GM11168 (cell line): Measurements from ENCODE around the gene PIMREG.
"Not testable (repeated sequence)": the region's sequence is repeated elsewhere in the genome, so short reads cannot be mapped to it uniquely, and the experiment has no call there.

Experiments used
- in situ Hi-C: fragments of 300-500 bp; cut with MboI; formaldehyde crosslinking; loops from one replicate; pipeline ENCODE4 v1.12.0; 2022; ENCODE audit warnings: low sequenced_read_pairs; ENCODE audit not compliant: unreplicated experiment

Gene PIMREG

GRCh38 chr17:6476076-6476809 is 32.0 kb downstream of the PIMREG start:
- in situ Hi-C loops: no loop called here

GRCh38 chr17:6476810-6477179 is 32.5 kb downstream of the PIMREG start:
- in situ Hi-C loops: no loop called here

GRCh38 chr17:6477831-6478383 is 33.7 kb downstream of the PIMREG start:
- in situ Hi-C loops: no loop called here

GRCh38 chr17:6478486-6478885 is 34.2 kb downstream of the PIMREG start:
- in situ Hi-C loops: no loop called here

GRCh38 chr17:6479622-6480302 is 35.5 kb downstream of the PIMREG start:
- in situ Hi-C loops: no loop called here

DNA sequence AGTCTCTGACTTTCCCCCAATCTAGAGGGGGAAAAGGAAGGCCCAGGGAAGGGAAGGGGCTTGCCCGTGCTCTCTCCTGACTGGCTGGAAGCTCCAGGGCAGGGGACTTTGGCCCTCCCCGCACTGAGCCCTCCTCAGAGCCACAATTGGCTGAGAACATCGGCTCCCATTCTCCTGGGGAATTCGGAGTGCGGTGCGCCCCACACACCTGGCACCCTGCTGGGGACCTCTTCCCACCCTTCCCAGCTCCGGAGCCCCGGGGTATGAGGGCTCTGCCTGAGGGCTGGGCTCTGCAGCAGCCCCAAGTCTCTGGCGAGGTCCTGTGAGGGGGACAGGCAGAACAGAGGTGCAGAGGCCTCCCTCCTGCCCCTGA is 36.0 kb downstream of the PIMREG start:
- in situ Hi-C loops: no loop called here

- in situ Hi-C loops: no loop called here
These were observed 37.8 kb downstream of the PIMREG start for GRCh38 chr17:6482105-6482455.

GRCh38 chr17:6482796-6483195 is 38.5 kb downstream of the PIMREG start:
- in situ Hi-C loops: not testable (repeated sequence)

- in situ Hi-C loops: no loop called here
These were observed 39.3 kb downstream of the PIMREG start for GRCh38 chr17:6483507-6483906.

GRCh38 chr17:6485646-6486412 is 41.6 kb downstream of the PIMREG start:
- in situ Hi-C loops: no loop called here

DNA sequence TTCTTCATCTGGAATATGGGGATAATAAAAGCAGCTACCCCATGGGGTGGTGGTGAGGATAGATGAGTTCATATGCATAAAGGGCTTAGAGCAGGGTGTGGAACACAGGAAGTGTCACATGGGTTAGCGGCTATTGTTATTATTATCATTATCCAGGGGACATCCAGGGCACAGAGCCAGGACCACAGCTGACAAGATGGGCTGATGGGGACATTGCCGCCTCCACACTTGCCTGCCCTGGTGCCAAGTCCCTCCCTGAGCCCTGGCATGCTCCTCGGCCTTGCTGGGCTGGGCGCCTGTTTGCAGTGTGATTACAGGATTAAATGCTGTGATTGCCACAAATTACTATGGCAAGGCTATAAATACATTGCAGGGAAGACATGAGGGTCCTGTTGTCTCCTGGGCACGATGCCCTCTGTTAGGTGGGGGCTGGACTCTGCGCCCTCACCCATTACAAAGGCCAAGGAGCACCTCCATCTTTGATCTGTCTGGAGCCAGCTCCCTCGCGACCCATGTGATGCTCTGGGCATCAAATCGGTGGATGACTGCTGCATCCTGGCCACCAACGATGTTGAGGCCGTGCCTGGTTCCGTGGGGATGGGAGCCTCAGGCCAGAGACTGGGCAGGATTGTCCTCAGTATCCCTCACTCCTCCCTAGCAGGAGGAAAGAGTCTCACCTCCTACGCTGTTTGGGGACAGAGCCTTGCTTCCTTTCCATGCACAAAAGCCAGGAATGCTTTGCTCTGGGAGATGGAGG is 43.2 kb downstream of the PIMREG start:
- in situ Hi-C loops: no loop called here

DNA sequence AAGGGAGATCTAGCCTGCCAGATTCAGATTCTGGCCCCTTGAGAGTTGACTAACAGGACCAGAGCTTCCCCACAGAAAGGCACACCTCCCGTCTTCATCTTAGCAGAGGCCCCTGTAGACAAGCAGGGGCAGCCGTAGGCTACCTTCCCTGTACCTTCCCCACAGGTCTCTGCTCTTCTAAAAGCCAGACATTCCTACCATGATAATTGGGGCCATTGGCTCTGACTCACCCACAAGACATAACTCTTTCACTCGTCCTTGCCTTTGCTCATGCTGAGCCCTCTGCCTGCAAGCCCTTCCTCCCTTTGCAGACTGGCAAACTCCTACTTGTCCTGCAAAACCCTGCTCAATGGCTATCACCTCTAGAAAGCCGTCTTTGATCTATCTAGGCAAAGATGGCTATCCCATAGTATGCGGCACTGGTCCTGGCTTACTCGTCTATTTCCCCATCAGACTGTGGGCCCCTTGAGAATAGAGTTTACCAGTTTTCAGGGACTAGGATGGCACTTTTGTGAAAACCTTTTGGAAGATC is 43.8 kb downstream of the PIMREG start:
- in situ Hi-C loops: no loop called here

- in situ Hi-C loops: no loop called here
These were observed 44.8 kb downstream of the PIMREG start for GRCh38 chr17:6489016-6489550.

- in situ Hi-C loops: no loop called here
These were observed 46.9 kb downstream of the PIMREG start for GRCh38 chr17:6491071-6491700.

GRCh38 chr17:6492892-6493674 is 48.8 kb downstream of the PIMREG start:
- in situ Hi-C loops: no loop called here

- in situ Hi-C loops: no loop called here
These were observed 50.1 kb downstream of the PIMREG start for GRCh38 chr17:6494239-6494941.

DNA sequence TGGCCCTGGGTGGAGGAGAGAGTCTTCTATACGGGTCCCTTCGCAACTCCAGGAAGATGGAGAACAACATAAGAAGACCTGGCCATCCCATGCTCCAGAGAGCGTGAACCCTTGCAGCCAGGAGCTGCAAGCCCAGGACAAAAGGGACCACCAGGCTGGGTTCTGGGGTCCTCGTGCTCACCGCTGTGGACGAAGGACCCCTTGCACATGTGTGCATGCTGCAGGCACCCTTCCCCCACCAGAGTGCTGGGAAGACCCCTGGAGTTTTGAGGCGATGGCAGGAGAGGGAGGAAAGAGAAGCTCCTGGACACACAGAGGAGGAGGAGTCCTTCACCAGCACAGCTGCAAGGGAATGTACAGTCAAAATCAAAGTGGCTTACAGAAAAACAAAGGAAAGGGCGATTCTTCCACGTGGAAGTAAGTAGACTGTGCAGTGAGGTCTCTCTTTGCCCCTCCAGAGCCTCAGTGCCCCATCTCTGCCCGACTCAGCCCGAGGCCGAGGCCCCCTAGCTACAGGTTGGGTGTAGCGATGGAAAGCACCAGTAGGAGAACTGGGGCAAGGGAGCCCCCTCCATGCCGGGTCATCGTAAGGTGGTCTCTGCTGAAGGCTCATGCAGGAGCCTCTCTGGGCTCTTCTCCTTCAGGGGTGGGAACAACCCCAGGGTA is 51.3 kb downstream of the PIMREG start:
- in situ Hi-C loops: no loop called here

- in situ Hi-C loops: no loop called here
These were observed 51.8 kb downstream of the PIMREG start for GRCh38 chr17:6496116-6496481.
